ENCODE data around the gene ABTB1.
"Not testable (repeated sequence)": the region's sequence is repeated elsewhere in the genome, so short reads cannot be mapped to it uniquely, and the experiment has no call there.

Gene ABTB1

GRCh38 chr3:127675651-127676391 lies 3.1 kb downstream of the ABTB1 start:
- Mint-ChIP-seq H3K4me3 (peak overlapping the region; percentile 2), H3K27ac (no peak overlapping the region), H3K9me3 (no peaks in the 10 kb centered on the region), H3K4me1 (peaks cover 34% of the 10 kb centered on the region), H3K27me3 (no peaks in the 10 kb centered on the region), H3K36me3 (no peaks in the 10 kb centered on the region)

- peaks cover 31% of the 10 kb centered on the region for H3K4me1 Mint-ChIP-seq
- H3K36me3 Mint-ChIP-seq, result no peaks in the 10 kb centered on the region
These were observed 3.7 kb downstream of the ABTB1 start for GRCh38 chr3:127676456-127676855.

GRCh38 chr3:127676921-127677351 lies 4.2 kb downstream of the ABTB1 start:
- peaks cover 31% of the 10 kb centered on the region for H3K4me1 Mint-ChIP-seq
- no peaks in the 10 kb centered on the region for H3K36me3 Mint-ChIP-seq
- H3K9me3 Mint-ChIP-seq, result no peaks in the 10 kb centered on the region
- no peaks in the 10 kb centered on the region for H3K27me3 Mint-ChIP-seq
- no peak overlapping the region for H3K27ac Mint-ChIP-seq
- no peak overlapping the region for H3K4me3 Mint-ChIP-seq

More at GRCh38 chr3:127676456-127676855, 3.7 kb downstream of the ABTB1 start:
- Mint-ChIP-seq H3K27ac (no peak overlapping the region), H3K9me3 (no peaks in the 10 kb centered on the region), H3K4me3 (no peak overlapping the region), H3K27me3 (no peaks in the 10 kb centered on the region)

- Mint-ChIP-seq H3K4me3 (no peak overlapping the region), H3K27me3 (no peaks in the 10 kb centered on the region), H3K9me3 (no peaks in the 10 kb centered on the region), H3K4me1 (peaks cover 35% of the 10 kb centered on the region), H3K27ac (no peak overlapping the region), H3K36me3 (no peaks in the 10 kb centered on the region)
These were observed 5.0 kb downstream of the ABTB1 start for GRCh38 chr3:127677541-127678314.

GRCh38 chr3:127678315-127678599 lies 5.5 kb downstream of the ABTB1 start:
- Mint-ChIP-seq H3K36me3 (no peaks in the 10 kb centered on the region), H3K27ac (no peak overlapping the region), H3K4me1 (peaks cover 35% of the 10 kb centered on the region), H3K4me3 (no peak overlapping the region), H3K27me3 (no peaks in the 10 kb centered on the region), H3K9me3 (no peaks in the 10 kb centered on the region)

- Mint-ChIP-seq H3K27ac (peak overlapping the region; percentile 30), H3K36me3 (no peaks in the 10 kb centered on the region), H3K4me1 (peaks cover 36% of the 10 kb centered on the region), H3K9me3 (no peaks in the 10 kb centered on the region), H3K27me3 (no peaks in the 10 kb centered on the region), H3K4me3 (no peak overlapping the region)
These were observed 6.1 kb downstream of the ABTB1 start for GRCh38 chr3:127678611-127679533.

- H3K27ac Mint-ChIP-seq, result no peak overlapping the region
These were observed 6.9 kb downstream of the ABTB1 start for GRCh38 chr3:127679534-127680145.

GRCh38 chr3:127680146-127680661 lies 7.5 kb downstream of the ABTB1 start:
- H3K4me3 Mint-ChIP-seq, result no peak overlapping the region
- no peak overlapping the region for H3K27ac Mint-ChIP-seq
- no peaks in the 10 kb centered on the region for H3K9me3 Mint-ChIP-seq
- no peaks in the 10 kb centered on the region for H3K27me3 Mint-ChIP-seq
- H3K36me3 Mint-ChIP-seq, result no peaks in the 10 kb centered on the region
- H3K4me1 Mint-ChIP-seq, result peaks cover 30% of the 10 kb centered on the region

More at GRCh38 chr3:127679534-127680145, 6.9 kb downstream of the ABTB1 start:
- no peaks in the 10 kb centered on the region for H3K27me3 Mint-ChIP-seq
- H3K4me3 Mint-ChIP-seq, result no peak overlapping the region
- H3K36me3 Mint-ChIP-seq, result no peaks in the 10 kb centered on the region
- H3K4me1 Mint-ChIP-seq, result peaks cover 35% of the 10 kb centered on the region
- no peaks in the 10 kb centered on the region for H3K9me3 Mint-ChIP-seq

GRCh38 chr3:127680798-127681221 lies 8.1 kb downstream of the ABTB1 start:
- H3K4me1 Mint-ChIP-seq, result peaks cover 25% of the 10 kb centered on the region
- H3K27me3 Mint-ChIP-seq, result no peaks in the 10 kb centered on the region
- H3K4me3 Mint-ChIP-seq, result no peak overlapping the region
- H3K9me3 Mint-ChIP-seq, result no peaks in the 10 kb centered on the region
- H3K36me3 Mint-ChIP-seq, result no peaks in the 10 kb centered on the region
- H3K27ac Mint-ChIP-seq, result no peak overlapping the region

- Mint-ChIP-seq H3K4me1 (peaks cover 17% of the 10 kb centered on the region), H3K27ac (peak overlapping the region; percentile 72)
- H3K4me3 Mint-ChIP-seq, H3K27me3 Mint-ChIP-seq, H3K9me3 Mint-ChIP-seq, H3K36me3 Mint-ChIP-seq: not testable (repeated sequence)
These were observed 9.4 kb downstream of the ABTB1 start for GRCh38 chr3:127682175-127682554.

- Mint-ChIP-seq H3K36me3 (no peaks in the 10 kb centered on the region), H3K4me3 (no peak overlapping the region), H3K27ac (peak overlapping the region; percentile 72), H3K27me3 (no peaks in the 10 kb centered on the region), H3K4me1 (peaks cover 17% of the 10 kb centered on the region), H3K9me3 (no peaks in the 10 kb centered on the region)
These were observed 9.8 kb downstream of the ABTB1 start for GRCh38 chr3:127682561-127682960.

GRCh38 chr3:127684871-127685707 lies 12.3 kb downstream of the ABTB1 start:
- H3K36me3 Mint-ChIP-seq, result no peaks in the 10 kb centered on the region
- H3K27ac Mint-ChIP-seq, result no peak overlapping the region
- H3K9me3 Mint-ChIP-seq, result no peaks in the 10 kb centered on the region
- no peak overlapping the region for H3K4me3 Mint-ChIP-seq
- H3K4me1 Mint-ChIP-seq, result peaks cover 17% of the 10 kb centered on the region
- H3K27me3 Mint-ChIP-seq, result no peaks in the 10 kb centered on the region

- H3K36me3 Mint-ChIP-seq, result no peaks in the 10 kb centered on the region
These were observed 13.2 kb downstream of the ABTB1 start for GRCh38 chr3:127685708-127686511.

GRCh38 chr3:127686512-127686894 lies 13.8 kb downstream of the ABTB1 start:
- Mint-ChIP-seq H3K27me3 (no peaks in the 10 kb centered on the region), H3K4me3 (no peak overlapping the region), H3K27ac (no peak overlapping the region), H3K9me3 (no peaks in the 10 kb centered on the region), H3K4me1 (peaks cover 17% of the 10 kb centered on the region), H3K36me3 (no peaks in the 10 kb centered on the region)

More at GRCh38 chr3:127685708-127686511, 13.2 kb downstream of the ABTB1 start:
- H3K27ac Mint-ChIP-seq, result no peak overlapping the region
- H3K27me3 Mint-ChIP-seq, result no peaks in the 10 kb centered on the region
- H3K4me3 Mint-ChIP-seq, result no peak overlapping the region
- H3K9me3 Mint-ChIP-seq, result no peaks in the 10 kb centered on the region
- H3K4me1 Mint-ChIP-seq, result peaks cover 17% of the 10 kb centered on the region
